Left ventricle myocardium inferior (tissue), 1 donor: ENCODE results near the gene APLP2. TPM values are rescaled to one million over a fixed set of nuclear protein-coding genes. Genes with fewer than 3 reads are reported as not detected.
A peak's percentile ranks its signal among the peaks of the same experiment; 100 is the strongest.

Source experiments
- DNase-seq: peaks from one replicate; pipeline ENCODE4 v3.0.0-alpha.2; 2020
- H3K27ac ChIP-seq: fragments of 200-600 bp; replicated peaks from 2 replicates; pipeline ENCODE4 v1.8.0; 2021
- H3K27me3 ChIP-seq: fragments of 200-600 bp; 2 replicates; pipeline ENCODE4 v1.8.0; 2021; ENCODE audit warnings: low read depth
- H3K36me3 ChIP-seq: fragments of 200-600 bp; 2 replicates; pipeline ENCODE4 v1.8.0; 2021
- H3K4me1 ChIP-seq: fragments of 200-600 bp; 2 replicates; pipeline ENCODE4 v1.8.0; 2021
- H3K4me3 ChIP-seq: fragments of 200-600 bp; 2 replicates; pipeline ENCODE4 v1.8.0; 2021; ENCODE audit warnings: mild to moderate bottlenecking, moderate library complexity
- H3K9me3 ChIP-seq: fragments of 200-600 bp; replicated peaks from 2 replicates; pipeline ENCODE4 v1.8.0; 2021
- intact Hi-C: fragments of 100-400 bp; cut with micrococcal nuclease; formaldehyde crosslinking; loops from one replicate; pipeline ENCODE4 v1.11.0; 2022
- total RNA-seq: library from RNA; stranded (reverse); fragmentation: NEBNext Ultra II Directional; extraction: Animal tissue kit (Norgen Biotek cat#: 25700); gene quantifications from one replicate; pipeline ENCODE4 v1.2.1, GENCODE V29; 2021
- TF ChIP-seq, protein P1 (sequence below): fragments of 200-600 bp; IDR thresholded peaks from 2 replicates; pipeline ENCODE4 v1.8.0; 2021; ENCODE audit warnings: antibody characterized with exemption, mild to moderate bottlenecking, borderline replicate concordance
- donor health status: DM: no; HTN: yes; CAD: no; lungs with severe emphysema.

Gene APLP2
- total RNA-seq, 1 donor from 2014 or later, result 325 TPM

DNA sequence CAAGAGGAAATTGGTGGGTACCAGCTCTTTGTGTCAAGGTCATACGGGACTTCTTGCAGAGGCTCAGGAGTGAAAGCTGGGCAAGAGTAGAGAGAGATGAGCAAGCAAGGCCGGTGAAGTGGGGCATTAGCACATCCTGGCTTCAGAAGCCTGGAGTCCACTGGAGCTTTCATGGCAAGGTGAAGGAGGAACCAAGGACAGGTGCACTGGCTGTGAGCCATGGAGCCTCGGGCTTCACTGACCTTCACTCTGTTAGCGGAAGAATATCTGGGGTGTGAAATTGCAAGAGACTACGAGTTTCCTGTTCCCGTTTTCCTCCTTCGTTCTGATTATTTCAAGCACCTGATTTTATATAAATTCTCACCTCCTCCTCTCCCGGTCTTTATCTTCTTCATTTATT is 64.0 kb downstream of the APLP2 start:
- TF ChIP-seq, protein P1, sequence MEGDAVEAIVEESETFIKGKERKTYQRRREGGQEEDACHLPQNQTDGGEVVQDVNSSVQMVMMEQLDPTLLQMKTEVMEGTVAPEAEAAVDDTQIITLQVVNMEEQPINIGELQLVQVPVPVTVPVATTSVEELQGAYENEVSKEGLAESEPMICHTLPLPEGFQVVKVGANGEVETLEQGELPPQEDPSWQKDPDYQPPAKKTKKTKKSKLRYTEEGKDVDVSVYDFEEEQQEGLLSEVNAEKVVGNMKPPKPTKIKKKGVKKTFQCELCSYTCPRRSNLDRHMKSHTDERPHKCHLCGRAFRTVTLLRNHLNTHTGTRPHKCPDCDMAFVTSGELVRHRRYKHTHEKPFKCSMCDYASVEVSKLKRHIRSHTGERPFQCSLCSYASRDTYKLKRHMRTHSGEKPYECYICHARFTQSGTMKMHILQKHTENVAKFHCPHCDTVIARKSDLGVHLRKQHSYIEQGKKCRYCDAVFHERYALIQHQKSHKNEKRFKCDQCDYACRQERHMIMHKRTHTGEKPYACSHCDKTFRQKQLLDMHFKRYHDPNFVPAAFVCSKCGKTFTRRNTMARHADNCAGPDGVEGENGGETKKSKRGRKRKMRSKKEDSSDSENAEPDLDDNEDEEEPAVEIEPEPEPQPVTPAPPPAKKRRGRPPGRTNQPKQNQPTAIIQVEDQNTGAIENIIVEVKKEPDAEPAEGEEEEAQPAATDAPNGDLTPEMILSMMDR, result no peak
- no peak overlapping the region for H3K4me3 ChIP-seq
- peaks cover 17% of the 10 kb centered on the region for H3K4me1 ChIP-seq
- no peaks in the 10 kb centered on the region for H3K9me3 ChIP-seq
- no peak for DNase-seq
- intact Hi-C loops, result loop anchor here (5.0 kb wide), 1 partner anchor 211 kb away; no protein-coding TSS in a partner anchor
- H3K27me3 ChIP-seq, result no peaks in the 10 kb centered on the region
- peaks cover 76% of the 10 kb centered on the region for H3K36me3 ChIP-seq
- no peak overlapping the region for H3K27ac ChIP-seq

DNA sequence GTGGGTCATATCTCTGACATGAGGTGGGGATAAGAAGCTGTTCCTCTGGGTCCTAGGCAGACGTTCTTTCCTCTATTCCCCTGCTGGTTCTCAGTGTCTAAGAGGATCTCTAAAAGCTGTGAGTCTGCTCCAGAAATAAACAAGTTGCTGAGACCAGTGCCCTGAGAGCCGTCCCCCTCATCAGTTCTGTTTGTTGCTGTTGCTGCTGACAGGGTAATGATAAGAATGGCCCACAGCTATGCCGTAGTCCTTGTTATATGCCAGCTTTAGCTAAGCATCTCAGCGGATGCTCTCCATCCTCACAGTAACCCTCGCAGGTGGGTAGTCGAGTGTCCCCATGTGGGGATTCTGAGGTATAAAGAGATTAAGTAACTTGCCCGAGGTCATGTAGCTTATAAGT is 66.4 kb downstream of the APLP2 start:
- Histone ChIP-seq H3K9me3 (no peaks in the 10 kb centered on the region), H3K36me3 (peaks cover 63% of the 10 kb centered on the region), H3K4me3 (no peak overlapping the region), H3K27me3 (no peaks in the 10 kb centered on the region), H3K4me1 (peaks cover 30% of the 10 kb centered on the region), H3K27ac (peak overlapping the region; percentile 52)
- no peak for DNase-seq
- TF ChIP-seq, protein P1, result no peak
- intact Hi-C loops, result no loop called here

DNA sequence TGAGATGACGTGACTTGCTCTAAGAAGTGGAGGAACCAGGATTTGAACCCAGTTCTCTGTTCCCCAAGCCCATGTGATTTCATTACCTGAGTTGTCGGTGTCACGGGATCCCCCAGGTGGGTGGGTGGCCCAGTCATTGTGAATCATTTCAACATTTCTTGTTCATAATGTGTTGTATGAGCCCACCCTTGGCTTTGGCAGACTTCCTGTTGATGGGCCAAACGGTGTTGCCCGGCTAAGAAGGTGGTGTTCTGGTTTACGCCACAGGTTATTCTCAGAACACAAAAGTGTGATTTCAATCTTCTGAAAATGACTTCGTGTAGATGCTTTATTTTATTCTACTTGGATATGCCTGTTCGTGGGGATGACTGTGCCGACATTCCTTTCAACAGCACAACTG is 68.3 kb downstream of the APLP2 start:
- no peaks in the 10 kb centered on the region for H3K27me3 ChIP-seq
- DNase-seq, result no peak
- no peak overlapping the region for H3K27ac ChIP-seq
- TF ChIP-seq, protein P1, result no peak
- peaks cover 67% of the 10 kb centered on the region for H3K36me3 ChIP-seq
- H3K4me1 ChIP-seq, result peaks cover 48% of the 10 kb centered on the region
- no peak overlapping the region for H3K4me3 ChIP-seq
- intact Hi-C loops, result no loop called here
- H3K9me3 ChIP-seq, result no peaks in the 10 kb centered on the region

DNA sequence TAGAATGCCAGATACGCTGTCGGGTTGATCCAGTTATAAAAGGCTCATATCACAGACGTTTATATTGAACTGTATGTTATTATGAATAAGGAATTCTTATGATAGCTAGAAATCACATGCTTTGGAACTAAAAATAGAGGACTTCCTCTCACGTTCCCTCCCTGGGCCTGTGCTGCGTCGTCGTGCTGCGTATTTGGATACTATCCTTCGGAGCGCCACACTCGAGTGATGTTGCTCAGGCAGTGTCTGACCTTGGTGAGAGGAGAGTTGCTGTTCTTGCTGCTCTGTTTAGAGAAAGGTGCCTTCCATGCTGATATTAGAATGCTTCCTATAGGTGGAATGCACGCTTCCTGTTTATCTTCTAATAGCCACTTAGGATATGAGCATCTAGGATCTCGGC is 69.7 kb downstream of the APLP2 start:
- Histone ChIP-seq H3K4me3 (no peak overlapping the region), H3K9me3 (no peaks in the 10 kb centered on the region), H3K36me3 (peaks cover 72% of the 10 kb centered on the region), H3K27ac (peak overlapping the region; percentile 71), H3K27me3 (no peaks in the 10 kb centered on the region), H3K4me1 (peaks cover 51% of the 10 kb centered on the region)
- TF ChIP-seq, protein P1, result no peak
- peak; percentile 34 for DNase-seq
- intact Hi-C loops, result no loop called here

DNA sequence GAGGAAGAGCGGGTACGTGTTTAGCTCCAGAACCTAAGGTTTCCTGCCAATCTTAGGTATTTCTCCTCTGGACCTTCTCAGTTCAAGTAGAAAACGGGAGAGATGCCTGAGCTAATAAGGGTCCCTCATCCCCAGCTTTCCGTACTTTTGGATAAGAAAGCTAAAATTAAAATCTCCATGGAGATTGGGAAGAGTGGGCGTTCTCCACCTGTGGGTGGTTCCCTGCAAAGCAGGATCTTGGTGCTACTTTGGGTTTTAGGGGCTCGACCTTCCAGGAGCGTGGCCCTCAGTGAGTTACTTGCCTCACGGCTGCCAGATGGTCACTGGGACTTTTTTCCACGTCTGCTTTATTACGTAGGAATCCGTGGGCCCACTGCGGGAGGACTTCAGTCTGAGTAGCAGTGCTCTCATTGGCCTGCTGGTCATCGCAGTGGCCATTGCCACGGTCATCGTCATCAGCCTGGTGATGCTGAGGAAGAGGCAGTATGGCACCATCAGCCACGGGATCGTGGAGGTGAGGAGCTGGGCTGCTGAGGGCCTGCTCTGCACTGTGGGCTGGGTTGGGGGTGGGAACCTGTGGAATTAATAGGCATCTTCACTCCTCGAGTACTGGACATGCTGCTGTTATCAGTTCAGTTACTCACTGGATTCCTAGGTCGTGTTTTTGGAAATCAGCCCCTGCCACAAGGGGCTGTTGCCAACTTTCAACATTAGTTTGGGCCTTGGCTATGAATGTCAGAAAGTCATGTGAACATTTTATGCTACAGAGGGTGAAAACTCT is 72.1 kb downstream of the APLP2 start:
- DNase-seq, result no peak

More for the DNA sequence above, 72.1 kb downstream of the APLP2 start:
- intact Hi-C loops, result no loop called here
- H3K9me3 ChIP-seq, result no peaks in the 10 kb centered on the region
- H3K4me3 ChIP-seq, result no peak overlapping the region
- peaks cover 64% of the 10 kb centered on the region for H3K4me1 ChIP-seq
- H3K27me3 ChIP-seq, result no peaks in the 10 kb centered on the region
- peak overlapping the region; percentile 61 for H3K27ac ChIP-seq
- H3K36me3 ChIP-seq, result peaks cover 64% of the 10 kb centered on the region
- TF ChIP-seq, protein P1, result no peak
